SJCRH30 (cell line): ENCODE results near the gene VHLL. TPM values are rescaled to one million over a fixed set of nuclear protein-coding genes. Genes with fewer than 3 reads are reported as not detected.
"Not testable (repeated sequence)": the region's sequence is repeated elsewhere in the genome, so short reads cannot be mapped to it uniquely, and the experiment has no call there.

Experiments
- DNase-seq, 2 experiments: peaks; one replicate each; pipeline ENCODE4 v3.0.0-alpha.2; 2015 to 2020
- H3K27ac ChIP-seq: fragments of 250-450 bp; sonication (Bioruptor Pico); 2 replicates; pipeline ENCODE4 v1.5.1; 2020; ENCODE audit warnings: mild to moderate bottlenecking, moderate library complexity
- H3K27me3 ChIP-seq: fragments of 250-450 bp; sonication (Bioruptor Pico); 2 replicates; pipeline ENCODE4 v1.5.1; 2020; ENCODE audit warnings: mild to moderate bottlenecking, moderate library complexity
- H3K36me3 ChIP-seq: fragments of 250-450 bp; sonication (Bioruptor Pico); 2 replicates; pipeline ENCODE4 v1.5.1; 2020; ENCODE audit warnings: mild to moderate bottlenecking, moderate library complexity
- H3K4me1 ChIP-seq: fragments of 250-450 bp; sonication (Bioruptor Pico); 2 replicates; pipeline ENCODE4 v1.5.1; 2020; ENCODE audit warnings: mild to moderate bottlenecking, moderate library complexity
- H3K4me3 ChIP-seq: fragments of 250-450 bp; sonication (Bioruptor Pico); 2 replicates; pipeline ENCODE4 v1.5.1; 2020; ENCODE audit warnings: mild to moderate bottlenecking, moderate library complexity
- H3K9me3 ChIP-seq: fragments of 250-450 bp; sonication (Bioruptor Pico); replicated peaks from 2 replicates; pipeline ENCODE4 v1.5.1; 2020; ENCODE audit warnings: mild to moderate bottlenecking, moderate library complexity
- total RNA-seq: library from RNA; depleted of rRNA; stranded (reverse); fragments of >200 nt; shearing (Covaris generic); gene quantifications from 2 replicates; pipeline ENCODE4 v1.2.3, GENCODE V29; 2014; rRNA removed

VHLL gene
- total RNA-seq, result 0.63 TPM in 1 of 2 replicates, not detected in the other

- Histone ChIP-seq H3K4me1 (no peaks in the 10 kb centered on the region), H3K27ac (no peak within 1 kb of the TSS)
Observed at GRCh38 chr1:156298852-156299357, at the start of gene VHLL. VHLL (minus strand) TSS chr1:156299307; CDS start chr1:156299189, 118 bp downstream.

GRCh38 chr1:156347331-156347730, 48.2 kb upstream of the VHLL start:
- peaks cover 7% of the 10 kb centered on the region for H3K27me3 ChIP-seq
- no peak overlapping the region for H3K27ac ChIP-seq
- no peaks in the 10 kb centered on the region for H3K4me1 ChIP-seq
- no peaks in the 10 kb centered on the region for H3K9me3 ChIP-seq
- no peaks in the 10 kb centered on the region for H3K36me3 ChIP-seq
- no peak overlapping the region for H3K4me3 ChIP-seq
- DNase-seq, result no peak

More at GRCh38 chr1:156298852-156299357, at the start of gene VHLL:
- Histone ChIP-seq H3K27me3 (no peaks in the 10 kb centered on the region), H3K9me3 (no peaks in the 10 kb centered on the region), H3K36me3 (no peaks in the 10 kb centered on the region), H3K4me3 (no peak within 1 kb of the TSS)
- no peak for DNase-seq

GRCh38 chr1:156346636-156347035, 47.5 kb upstream of the VHLL start:
- DNase-seq, result no peak
- H3K27ac ChIP-seq, result no peak overlapping the region

GRCh38 chr1:156346035-156346434, 46.9 kb upstream of the VHLL start:
- not testable (repeated sequence) for H3K36me3 ChIP-seq, DNase-seq

More at GRCh38 chr1:156346636-156347035, 47.5 kb upstream of the VHLL start:
- H3K4me1 ChIP-seq, result no peaks in the 10 kb centered on the region
- no peak overlapping the region for H3K4me3 ChIP-seq
- no peaks in the 10 kb centered on the region for H3K9me3 ChIP-seq
- no peaks in the 10 kb centered on the region for H3K36me3 ChIP-seq
- peaks cover 7% of the 10 kb centered on the region for H3K27me3 ChIP-seq

GRCh38 chr1:156344409-156344808, 45.3 kb upstream of the VHLL start:
- Histone ChIP-seq H3K27me3 (peaks cover 4% of the 10 kb centered on the region), H3K4me3 (no peak overlapping the region), H3K4me1 (no peaks in the 10 kb centered on the region), H3K9me3 (no peaks in the 10 kb centered on the region), H3K36me3 (no peaks in the 10 kb centered on the region), H3K27ac (no peak overlapping the region)
- no peak for DNase-seq

More at GRCh38 chr1:156346035-156346434, 46.9 kb upstream of the VHLL start:
- H3K4me3 ChIP-seq, H3K27me3 ChIP-seq, H3K9me3 ChIP-seq, H3K27ac ChIP-seq, H3K4me1 ChIP-seq: not testable (repeated sequence)

GRCh38 chr1:156342166-156342955, 43.3 kb upstream of the VHLL start:
- Histone ChIP-seq H3K27ac (no peak overlapping the region), H3K4me3 (no peak overlapping the region), H3K36me3 (no peaks in the 10 kb centered on the region), H3K4me1 (no peaks in the 10 kb centered on the region), H3K27me3 (peaks cover 4% of the 10 kb centered on the region), H3K9me3 (no peaks in the 10 kb centered on the region)
- DNase-seq, result no peak

GRCh38 chr1:156338180-156338976, 39.3 kb upstream of the VHLL start, which contains the start of the genes CCT3 and TSACC:
CCT3 (minus strand) TSS chr1:156338292; CDS start chr1:156338184, 108 bp downstream.
TSACC (plus strand) TSS chr1:156338526; CDS start chr1:156339758, 1,232 bp downstream.
- Histone ChIP-seq H3K9me3 (no peaks in the 10 kb centered on the region), H3K36me3 (peaks cover 24% of the 10 kb centered on the region), H3K4me3 (peak within 1 kb of the TSS; percentile 76), H3K4me1 (no peaks in the 10 kb centered on the region), H3K27me3 (no peaks in the 10 kb centered on the region), H3K27ac (peak within 1 kb of the TSS; percentile 61)
- peak; percentile 98 to 99 for DNase-seq

GRCh38 chr1:156337888-156338179, 38.7 kb upstream of the VHLL start:
- peak overlapping the region; percentile 61 for H3K27ac ChIP-seq
- DNase-seq, result no peak
- no peaks in the 10 kb centered on the region for H3K9me3 ChIP-seq
- H3K4me1 ChIP-seq, result no peaks in the 10 kb centered on the region
- peak overlapping the region; percentile 76 for H3K4me3 ChIP-seq
- H3K36me3 ChIP-seq, result peaks cover 28% of the 10 kb centered on the region
- no peaks in the 10 kb centered on the region for H3K27me3 ChIP-seq

GRCh38 chr1:156337052-156337887, 38.2 kb upstream of the VHLL start:
- Histone ChIP-seq H3K9me3 (no peaks in the 10 kb centered on the region), H3K27ac (peak overlapping the region; percentile 61), H3K27me3 (no peaks in the 10 kb centered on the region), H3K4me3 (peak overlapping the region; percentile 76), H3K4me1 (no peaks in the 10 kb centered on the region), H3K36me3 (peaks cover 34% of the 10 kb centered on the region)
- no peak for DNase-seq

GRCh38 chr1:156336242-156336641, 37.1 kb upstream of the VHLL start:
- H3K27me3 ChIP-seq, result no peaks in the 10 kb centered on the region
- no peaks in the 10 kb centered on the region for H3K4me1 ChIP-seq
- H3K27ac ChIP-seq, result no peak overlapping the region
- DNase-seq, result no peak
- peak overlapping the region; percentile 76 for H3K4me3 ChIP-seq
- no peaks in the 10 kb centered on the region for H3K9me3 ChIP-seq
- peaks cover 42% of the 10 kb centered on the region for H3K36me3 ChIP-seq

GRCh38 chr1:156323179-156323578, 24.1 kb upstream of the VHLL start:
- peaks cover 79% of the 10 kb centered on the region for H3K36me3 ChIP-seq
- not testable (repeated sequence) for H3K4me3 ChIP-seq, H3K27me3 ChIP-seq, H3K27ac ChIP-seq, DNase-seq, H3K9me3 ChIP-seq, H3K4me1 ChIP-seq

- H3K4me1 ChIP-seq, result no peaks in the 10 kb centered on the region
- no peaks in the 10 kb centered on the region for H3K9me3 ChIP-seq
- DNase-seq, result no peak
- H3K36me3 ChIP-seq, result peaks cover 93% of the 10 kb centered on the region
- H3K27ac ChIP-seq, result no peak overlapping the region
- H3K4me3 ChIP-seq, result no peak overlapping the region
- H3K27me3 ChIP-seq, result no peaks in the 10 kb centered on the region
Observed at GRCh38 chr1:156320560-156320959, 21.5 kb upstream of the VHLL start.

- DNase-seq, result peak in 1 of 2 experiments; percentile 39
- no peaks in the 10 kb centered on the region for H3K4me1 ChIP-seq
- H3K27me3 ChIP-seq, result no peaks in the 10 kb centered on the region
- peaks cover 93% of the 10 kb centered on the region for H3K36me3 ChIP-seq
- H3K4me3 ChIP-seq, result no peak overlapping the region
- H3K27ac ChIP-seq, result no peak overlapping the region
- no peaks in the 10 kb centered on the region for H3K9me3 ChIP-seq
Observed at GRCh38 chr1:156319664-156320063, 20.6 kb upstream of the VHLL start.

- no peak overlapping the region for H3K27ac ChIP-seq
- no peaks in the 10 kb centered on the region for H3K27me3 ChIP-seq
- no peak overlapping the region for H3K4me3 ChIP-seq
- peaks cover 90% of the 10 kb centered on the region for H3K36me3 ChIP-seq
- no peaks in the 10 kb centered on the region for H3K4me1 ChIP-seq
- DNase-seq, result no peak
- no peaks in the 10 kb centered on the region for H3K9me3 ChIP-seq
Observed at GRCh38 chr1:156316909-156317308, 17.8 kb upstream of the VHLL start.
